NCI-H82 treated with DMSO at 0.1 percent for 48 hours (cell line): ENCODE data around the gene UBL4B.

Experiments used
- DNase-seq: peaks from one replicate; lab custom pipeline; 2025; ENCODE audit not compliant: unreplicated experiment; lab: John Stamatoyannopoulos, UW

Gene UBL4B

GRCh38 chr1:110151175-110151669 is 39.0 kb downstream of the UBL4B start:
- no peak for DNase-seq

GRCh38 chr1:110152133-110152785 is 40.0 kb downstream of the UBL4B start:
- DNase-seq, result no peak

GRCh38 chr1:110153407-110153950 is 41.2 kb downstream of the UBL4B start:
- no peak for DNase-seq

- DNase-seq, result no peak
These were observed 43.8 kb downstream of the UBL4B start for GRCh38 chr1:110155878-110156522.

GRCh38 chr1:110158261-110158660 is 46.0 kb downstream of the UBL4B start:
- DNase-seq, result no peak

GRCh38 chr1:110159168-110159567 is 46.9 kb downstream of the UBL4B start:
- DNase-seq, result no peak

- no peak for DNase-seq
These were observed 48.4 kb downstream of the UBL4B start for GRCh38 chr1:110160538-110161100.

- no peak for DNase-seq
These were observed 48.9 kb downstream of the UBL4B start for GRCh38 chr1:110161165-110161564.

- DNase-seq, result no peak
These were observed 49.6 kb downstream of the UBL4B start for GRCh38 chr1:110161849-110162248.
